A549 treated with CpdA at 1 μM for 4 hours (cell line): ENCODE data around the gene GJC1. TPM values are rescaled to one million over a fixed set of nuclear protein-coding genes. Genes with fewer than 3 reads are reported as not detected.

ENCODE experiments used
- total RNA-seq: library from RNA; stranded (reverse); fragments of 200-300 nt; extraction: Qiagen RNA extraction; gene quantifications from 5 replicates; pipeline ENCODE4 v1.2.3, GENCODE V29; 2022; ENCODE audit warnings: low read depth

The GJC1 gene
- total RNA-seq, result 30.8 to 42.4 TPM (median 36.4 TPM) in 5 replicates

DNA sequence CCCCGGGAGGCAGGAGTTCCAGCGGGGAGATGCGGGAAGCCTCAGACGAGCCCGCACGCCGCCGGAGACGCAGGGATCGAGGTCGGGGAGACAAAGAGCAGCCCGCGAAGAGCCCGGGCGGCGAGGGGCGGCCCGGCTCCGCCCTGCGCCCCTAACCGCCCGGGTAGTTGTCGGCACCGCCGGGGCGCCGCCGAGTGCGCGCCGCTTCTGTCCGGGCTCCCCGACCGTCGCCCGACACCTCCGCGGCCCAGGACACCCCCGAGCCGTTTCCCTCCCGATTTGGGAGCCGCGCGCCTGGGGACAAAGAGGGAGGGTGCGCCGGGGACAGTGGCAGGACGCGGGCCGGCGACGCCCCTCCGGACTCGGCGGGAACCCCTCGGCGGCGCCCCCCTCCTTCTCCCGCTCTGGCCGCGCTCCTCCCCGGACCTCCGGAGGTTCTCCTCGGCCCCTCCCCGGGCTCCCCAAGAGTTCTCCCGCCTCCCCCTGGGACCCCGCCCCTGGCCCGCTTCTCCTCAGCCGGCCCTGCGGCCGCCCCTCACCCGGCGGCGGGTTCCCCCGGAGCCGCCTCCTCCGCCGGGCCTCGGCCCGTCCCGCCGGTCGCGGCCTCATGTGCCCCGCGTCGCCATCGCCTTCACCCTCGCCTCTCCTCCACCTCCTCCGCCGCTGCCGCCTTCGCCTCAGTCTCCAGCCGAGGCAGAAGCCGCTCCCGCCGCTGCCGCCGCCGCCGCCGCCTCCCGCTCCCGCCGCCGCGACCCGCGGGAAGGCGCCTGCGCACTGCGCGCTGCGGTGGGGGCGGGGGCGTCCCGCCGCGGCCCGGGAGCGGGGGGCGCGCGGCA is at the start of gene GJC1:
GJC1 (minus strand) TSS at position 765 of the 836 bp plus-strand sequence. CDS start 24,470 bp downstream, outside the sequence.

GRCh38 chr17:44847586-44847985 is 17.5 kb upstream of the GJC1 start, which contains the start of gene HIGD1B:
HIGD1B (plus strand) TSS chr17:44847883; CDS start chr17:44848153, 270 bp downstream.

DNA sequence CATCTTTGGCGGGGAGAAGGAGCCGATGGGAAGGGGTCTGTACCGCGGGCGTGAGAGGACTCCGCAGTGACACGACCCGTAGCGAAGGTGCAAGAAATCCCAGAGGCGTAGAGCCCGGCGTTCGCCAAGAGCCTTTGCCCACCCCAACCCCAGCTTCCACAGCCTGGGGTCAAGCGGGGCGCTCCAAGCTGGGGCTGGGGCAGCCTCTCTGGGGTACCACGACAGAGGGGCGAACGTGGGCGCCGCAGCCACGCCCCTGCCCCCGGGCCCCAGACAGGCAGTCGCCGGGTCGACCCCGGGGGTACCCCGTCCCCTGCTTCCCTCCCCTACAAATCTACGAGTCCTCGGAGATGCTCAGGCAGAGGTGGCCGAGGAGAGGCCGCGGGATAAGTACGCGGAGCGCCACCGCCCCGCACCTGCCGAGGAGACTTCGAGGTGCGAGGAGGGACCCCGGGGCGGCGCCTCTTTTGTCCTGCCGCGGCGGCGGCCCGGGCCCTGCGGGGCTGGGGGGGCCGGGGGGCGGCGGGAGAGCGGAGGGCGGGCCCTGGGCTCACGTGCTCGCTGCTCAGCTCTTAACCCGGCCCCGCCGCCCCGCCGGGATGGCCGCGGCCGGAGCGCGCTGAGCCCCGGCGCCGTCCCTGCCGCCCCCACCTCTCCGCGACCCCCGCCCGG is 71.5 kb downstream of the GJC1 start, which contains the start of gene ADAM11:
ADAM11 (plus strand) TSS at position 575 of the 672 bp plus-strand sequence. CDS start 212 bp downstream, outside the sequence.

Other genes with a start within 250 kb of the GJC1 start
- 1.7 to 3.6 TPM (median 2.6 TPM) in 5 replicates for gene MEIOC, start 173.8 kb downstream of the GJC1 start, total RNA-seq
- 25.4 to 44.0 TPM (median 29.1 TPM) in 5 replicates for gene CCDC43, start 140.5 kb downstream of the GJC1 start, total RNA-seq
- 25.9 to 31.9 TPM (median 29.8 TPM) in 5 replicates for gene DBF4B, start 121.6 kb downstream of the GJC1 start, total RNA-seq
- gene ADAM11, start 71.3 kb downstream of the GJC1 start, total RNA-seq, result 1.7 to 2.1 TPM (median 1.9 TPM) in 5 replicates
- not detected in 5 replicates for gene HIGD1B, start 17.6 kb upstream of the GJC1 start, total RNA-seq
- 153 to 208 TPM (median 162 TPM) in 5 replicates for gene EFTUD2, start 69.2 kb upstream of the GJC1 start, total RNA-seq
- 0.39 to 2.0 TPM (median 1.0 TPM) in 5 replicates for gene GFAP, start 85.2 kb upstream of the GJC1 start, total RNA-seq
- gene KIF18B, start 117.5 kb upstream of the GJC1 start, total RNA-seq, result 34.7 to 40.7 TPM (median 40.0 TPM) in 5 replicates
- gene C1QL1, start 138.0 kb upstream of the GJC1 start, total RNA-seq, result 14.5 to 33.6 TPM (median 29.8 TPM) in 5 replicates
- 16.9 to 23.2 TPM (median 21.8 TPM) in 5 replicates for gene DCAKD, start 221.3 kb upstream of the GJC1 start, total RNA-seq
- 173 to 447 TPM (median 176 TPM) in 5 replicates for gene NMT1, start 231.0 kb upstream of the GJC1 start, total RNA-seq